Lower leg skin (tissue), 3 donors: ENCODE measurements around the gene FBXW2.

Experiments
- POLR2A ChIP-seq, 2 donors: fragments of 450-650 bp; IDR thresholded peaks; one replicate each; pipeline ENCODE4 v1.6.1; 2016 to 2017; ENCODE audit warnings: antibody characterized with exemption in 2 of 2, mild to moderate bottlenecking in 1 of 2, moderate library complexity in 1 of 2
- TF ChIP-seq, protein P1 (sequence below), 3 donors: fragments of 450-650 bp; IDR thresholded peaks; one replicate each; pipeline ENCODE4 v1.5.1; 2016; ENCODE audit warnings: antibody characterized with exemption in 3 of 3, mild to moderate bottlenecking in 3 of 3, moderate library complexity in 2 of 3

- TF ChIP-seq, protein P1, sequence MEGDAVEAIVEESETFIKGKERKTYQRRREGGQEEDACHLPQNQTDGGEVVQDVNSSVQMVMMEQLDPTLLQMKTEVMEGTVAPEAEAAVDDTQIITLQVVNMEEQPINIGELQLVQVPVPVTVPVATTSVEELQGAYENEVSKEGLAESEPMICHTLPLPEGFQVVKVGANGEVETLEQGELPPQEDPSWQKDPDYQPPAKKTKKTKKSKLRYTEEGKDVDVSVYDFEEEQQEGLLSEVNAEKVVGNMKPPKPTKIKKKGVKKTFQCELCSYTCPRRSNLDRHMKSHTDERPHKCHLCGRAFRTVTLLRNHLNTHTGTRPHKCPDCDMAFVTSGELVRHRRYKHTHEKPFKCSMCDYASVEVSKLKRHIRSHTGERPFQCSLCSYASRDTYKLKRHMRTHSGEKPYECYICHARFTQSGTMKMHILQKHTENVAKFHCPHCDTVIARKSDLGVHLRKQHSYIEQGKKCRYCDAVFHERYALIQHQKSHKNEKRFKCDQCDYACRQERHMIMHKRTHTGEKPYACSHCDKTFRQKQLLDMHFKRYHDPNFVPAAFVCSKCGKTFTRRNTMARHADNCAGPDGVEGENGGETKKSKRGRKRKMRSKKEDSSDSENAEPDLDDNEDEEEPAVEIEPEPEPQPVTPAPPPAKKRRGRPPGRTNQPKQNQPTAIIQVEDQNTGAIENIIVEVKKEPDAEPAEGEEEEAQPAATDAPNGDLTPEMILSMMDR (IDR thresholded peaks at IDR 0.05), result no peak
- TF ChIP-seq POLR2A (IDR thresholded peaks at IDR 0.05), result no peak
These were observed 53.1 kb downstream of the FBXW2 start for GRCh38 chr9:120740132-120740531.
